A673 (cell line): ENCODE results near the gene KIAA1191.

Source experiments
- CTCF ChIP-seq: fragments of 300-800, 200-600 bp; sonication (generic); conservative IDR thresholded peaks from 2 replicates; pipeline ENCODE4 v1.5.1; 2017; ENCODE audit warnings: low read depth, mild to moderate bottlenecking, antibody characterized with exemption, low read length, moderate library complexity, mixed read lengths
- EZH2 ChIP-seq: fragments of 200-600 bp; sonication (generic); IDR thresholded peaks from 2 replicates; pipeline ENCODE4 v1.6.1; 2017; ENCODE audit warnings: borderline replicate concordance, low read depth, mild to moderate bottlenecking, mixed read lengths, antibody characterized with exemption, low read length; ENCODE audit not compliant: poor library complexity, severe bottlenecking

GRCh38 chr5:176400382-176401156, 39.0 kb upstream of the KIAA1191 start:
- no peak for TF ChIP-seq CTCF
- TF ChIP-seq EZH2: no peak
